Fibroblast of the conjunctiva (primary cell): ENCODE data around the gene KLK14.

Experiments
- DNase-seq: peaks from one replicate; pipeline ENCODE4 v3.0.0-alpha.2; 2010; ENCODE audit warnings: low read depth

Gene KLK14

GRCh38 chr19:51082611-51083010 is at the start of gene KLK14:
KLK14 (minus strand) TSS chr19:51082887; CDS start chr19:51082614, 273 bp downstream.
- DNase-seq = no peak

GRCh38 chr19:51131780-51132680 is 49.3 kb upstream of the KLK14 start:
- DNase-seq = peak; percentile 13

DNA sequence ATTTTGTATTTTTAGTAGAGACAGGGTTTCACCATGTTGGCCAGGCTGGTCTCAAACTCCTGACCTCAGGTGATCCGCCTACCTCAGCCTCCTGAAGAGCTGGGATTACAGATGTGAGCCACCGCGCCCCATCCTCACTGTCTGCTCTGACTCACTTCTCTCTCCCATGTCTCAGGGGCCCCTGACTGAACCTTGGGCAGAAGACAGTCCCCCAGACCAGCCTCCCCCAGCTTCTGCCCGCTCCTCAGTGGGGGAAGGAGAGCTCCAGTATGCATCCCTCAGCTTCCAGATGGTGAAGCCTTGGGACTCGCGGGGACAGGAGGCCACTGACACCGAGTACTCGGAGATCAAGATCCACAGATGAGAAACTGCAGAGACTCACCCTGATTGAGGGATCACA is 47.0 kb upstream of the KLK14 start:
- DNase-seq = no peak

- no peak for DNase-seq
These were observed 45.5 kb upstream of the KLK14 start for GRCh38 chr19:51128227-51128626.

DNA sequence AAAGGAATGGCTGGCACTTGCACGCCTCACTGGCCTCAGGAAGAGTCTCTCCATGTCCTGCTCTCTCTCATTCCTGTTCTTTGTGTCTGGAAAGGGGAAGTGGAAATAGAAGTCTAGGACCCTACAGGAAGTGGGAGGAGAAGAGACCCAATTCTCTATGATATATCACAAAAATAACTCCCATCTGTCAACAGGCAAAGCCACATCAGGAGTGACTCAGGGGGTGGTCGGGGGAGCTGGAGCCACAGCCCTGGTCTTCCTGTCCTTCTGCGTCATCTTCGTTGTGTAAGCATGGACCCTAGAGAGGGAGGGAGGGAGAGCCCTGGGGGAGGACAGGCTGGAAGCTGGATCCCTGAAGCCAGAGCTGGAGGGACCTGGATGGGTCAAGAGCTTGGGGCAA is 45.1 kb upstream of the KLK14 start:
- DNase-seq = no peak

DNA sequence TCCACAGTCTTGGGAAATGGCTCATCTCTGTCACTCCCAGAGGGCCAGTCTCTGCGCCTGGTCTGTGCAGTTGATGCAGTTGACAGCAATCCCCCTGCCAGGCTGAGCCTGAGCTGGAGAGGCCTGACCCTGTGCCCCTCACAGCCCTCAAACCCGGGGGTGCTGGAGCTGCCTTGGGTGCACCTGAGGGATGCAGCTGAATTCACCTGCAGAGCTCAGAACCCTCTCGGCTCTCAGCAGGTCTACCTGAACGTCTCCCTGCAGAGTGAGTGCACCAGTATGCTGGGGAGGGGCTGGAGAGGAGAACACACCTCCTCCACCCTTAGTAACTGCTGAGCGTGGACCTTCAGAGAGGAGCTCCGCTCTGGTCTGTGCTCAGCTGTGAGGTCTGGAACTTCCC is 44.3 kb upstream of the KLK14 start:
- DNase-seq = no peak

DNA sequence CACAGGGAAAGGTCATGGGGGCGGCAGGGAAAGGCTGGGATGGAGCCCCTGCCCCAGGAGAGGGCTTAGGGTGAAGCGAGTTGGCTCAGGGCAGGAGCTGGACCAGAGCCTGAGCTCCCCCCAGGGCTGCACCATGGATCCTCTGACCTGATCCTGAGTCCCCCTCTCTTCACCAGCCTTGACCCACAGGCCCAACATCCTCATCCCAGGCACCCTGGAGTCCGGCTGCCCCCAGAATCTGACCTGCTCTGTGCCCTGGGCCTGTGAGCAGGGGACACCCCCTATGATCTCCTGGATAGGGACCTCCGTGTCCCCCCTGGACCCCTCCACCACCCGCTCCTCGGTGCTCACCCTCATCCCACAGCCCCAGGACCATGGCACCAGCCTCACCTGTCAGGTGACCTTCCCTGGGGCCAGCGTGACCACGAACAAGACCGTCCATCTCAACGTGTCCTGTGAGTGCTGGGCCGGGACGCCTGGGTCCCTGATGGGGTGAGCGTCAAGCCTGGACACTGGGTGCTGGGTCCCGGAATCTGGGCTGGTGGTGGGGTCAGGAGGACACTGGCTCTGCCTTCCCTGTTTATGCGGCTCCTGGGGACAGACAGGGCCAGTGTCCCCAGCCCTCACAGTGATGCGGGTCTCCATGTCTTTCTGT is 42.9 kb upstream of the KLK14 start:
- DNase-seq = no peak

- no peak for DNase-seq
These were observed 42.0 kb upstream of the KLK14 start, which contains the start of gene SIGLEC9 for GRCh38 chr19:51124729-51125128. SIGLEC9 (plus strand) TSS chr19:51124906; CDS start chr19:51124975, 69 bp downstream.

GRCh38 chr19:51124216-51124615 is 41.5 kb upstream of the KLK14 start:
- no peak for DNase-seq

- no peak for DNase-seq
These were observed 41.1 kb upstream of the KLK14 start for GRCh38 chr19:51123802-51124201.

- DNase-seq = no peak
These were observed 40.7 kb upstream of the KLK14 start for GRCh38 chr19:51123381-51123800.

DNA sequence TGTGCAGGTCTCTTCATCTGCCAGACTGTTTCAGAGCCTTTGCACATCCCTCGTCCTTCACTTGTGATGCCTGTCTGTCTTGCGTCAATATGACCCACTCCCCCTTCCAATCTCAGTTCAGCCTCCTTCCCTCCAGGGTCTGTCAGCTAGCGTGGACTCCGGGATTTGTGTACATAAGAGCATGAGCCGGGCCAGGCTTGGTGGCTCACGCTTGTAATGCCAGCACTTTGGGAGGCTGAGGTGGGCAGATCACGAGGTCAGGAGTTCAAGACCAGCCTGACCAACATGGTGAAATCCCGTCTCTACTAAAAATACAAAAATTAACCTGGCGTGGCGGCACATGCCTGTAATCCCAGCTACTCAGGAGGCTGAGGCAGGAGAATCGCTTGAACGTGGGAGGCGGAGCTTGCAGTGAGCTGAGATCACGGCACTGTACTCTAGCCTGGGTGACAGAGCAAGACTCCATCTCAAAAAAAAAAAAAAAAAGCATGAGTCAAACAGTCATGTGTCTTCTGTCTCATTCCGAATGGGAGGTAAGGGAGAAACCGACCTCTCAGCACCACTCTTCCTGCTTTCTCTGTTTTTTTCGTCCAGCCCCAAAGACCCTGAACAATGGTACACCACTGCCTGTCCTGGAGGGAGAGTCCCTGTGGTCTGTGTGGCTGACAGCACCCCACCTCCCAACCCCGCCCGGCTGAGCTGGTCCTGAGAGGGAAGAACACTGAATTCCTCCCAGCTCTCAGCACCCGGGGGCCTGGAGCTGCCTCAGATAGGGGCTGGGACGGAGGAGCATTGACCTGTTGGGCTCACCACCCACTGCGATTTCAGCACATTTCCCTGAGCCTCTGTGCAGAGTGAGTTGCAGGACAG is 39.7 kb upstream of the KLK14 start:
- DNase-seq = no peak

DNA sequence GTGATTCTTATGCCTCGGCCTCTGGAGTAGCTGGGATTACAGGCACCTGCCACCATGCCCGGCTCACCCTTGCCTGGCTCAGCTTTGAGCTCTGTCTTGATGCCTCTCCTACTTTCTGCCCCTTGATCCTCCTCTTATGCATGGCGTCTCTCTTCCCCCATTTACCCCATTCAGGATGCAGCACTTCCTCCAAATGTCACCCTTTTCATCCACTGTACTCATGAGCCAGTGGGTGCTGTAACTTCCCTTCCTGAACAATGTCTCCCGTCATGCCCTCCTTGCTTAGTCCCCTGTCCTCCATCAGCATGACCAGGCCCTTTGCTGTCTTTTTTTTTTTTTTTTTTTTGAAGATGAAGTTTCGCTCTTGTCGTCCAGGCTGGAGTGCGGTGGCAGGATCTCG is 38.6 kb upstream of the KLK14 start:
- no peak for DNase-seq

- no peak for DNase-seq
These were observed 37.5 kb upstream of the KLK14 start for GRCh38 chr19:51120160-51120559.

DNA sequence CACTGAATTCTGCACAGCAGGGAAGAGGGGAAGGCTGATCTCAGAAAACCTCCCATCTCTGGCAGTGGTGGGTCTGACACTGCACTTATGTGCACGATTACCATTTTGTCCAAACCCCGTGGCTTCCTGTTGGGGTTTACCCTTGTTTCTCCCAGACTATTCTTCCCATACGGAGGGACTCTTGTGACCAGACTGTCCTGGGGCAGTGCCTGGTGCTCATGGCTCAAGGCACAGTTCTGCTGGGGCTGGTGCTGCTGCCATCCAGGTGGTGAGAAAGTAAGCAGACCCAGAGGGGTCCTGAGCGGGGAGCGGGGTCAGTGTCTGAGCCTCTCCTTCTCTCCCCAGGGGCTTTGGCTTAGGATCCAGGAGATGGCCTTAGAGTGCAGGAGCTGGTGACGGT is 36.9 kb upstream of the KLK14 start:
- DNase-seq = no peak

- DNase-seq = no peak
These were observed 36.4 kb upstream of the KLK14 start for GRCh38 chr19:51119101-51119500.

DNA sequence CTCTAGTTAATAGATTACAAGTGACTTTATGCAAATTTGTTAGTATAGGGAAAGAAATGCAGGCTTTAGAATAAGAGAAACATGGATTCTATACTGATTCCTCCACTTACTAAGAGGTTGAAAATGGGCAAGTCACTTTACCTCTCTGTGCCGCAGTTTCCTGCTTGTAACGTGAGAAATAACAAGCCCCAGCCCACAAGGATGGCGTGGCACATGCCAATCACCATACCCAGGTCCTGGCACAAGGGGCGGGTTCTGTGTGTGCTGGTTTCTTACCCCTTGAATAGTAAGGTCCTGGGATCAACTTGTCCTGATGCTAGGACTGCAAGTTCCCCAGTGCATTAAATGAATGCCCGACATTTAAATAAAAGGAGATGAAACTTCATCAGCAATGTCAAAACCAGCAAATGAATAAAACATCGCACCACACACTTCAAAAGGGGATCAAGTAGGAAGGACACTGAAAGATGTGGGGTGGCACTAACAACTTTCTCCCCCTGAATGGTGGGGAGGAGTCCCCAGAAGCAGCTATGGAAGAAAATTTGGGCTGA is 34.1 kb upstream of the KLK14 start:
- no peak for DNase-seq

DNA sequence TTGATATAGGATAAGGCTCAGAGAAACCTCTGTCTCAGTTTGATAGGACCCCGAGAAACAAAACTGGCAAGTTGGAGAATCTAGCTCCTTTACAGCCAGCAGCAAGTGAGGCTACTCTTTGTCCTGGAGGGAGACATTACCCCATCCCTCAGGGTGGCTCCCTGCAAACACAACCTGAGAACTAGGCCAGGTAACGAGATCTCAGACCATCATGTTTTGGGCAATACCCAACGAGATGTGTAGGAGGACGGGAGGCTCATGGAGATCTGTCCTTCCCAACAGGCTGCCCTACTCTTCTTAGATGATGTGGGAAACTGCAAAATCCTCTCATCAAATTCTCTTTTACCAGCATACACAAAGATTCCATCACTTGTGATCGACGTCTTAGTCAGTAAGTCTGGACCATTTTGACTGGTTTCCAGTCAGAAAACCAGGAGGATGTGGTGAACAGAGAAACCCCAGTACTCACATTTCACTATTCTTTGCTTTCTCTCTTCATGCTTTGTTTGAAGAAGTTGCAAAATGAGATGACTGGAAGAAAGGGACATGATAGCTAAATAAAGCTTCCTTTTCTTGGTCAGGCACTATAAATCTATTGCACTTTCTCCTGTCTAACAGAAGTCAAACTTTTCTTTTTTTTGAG is 31.5 kb upstream of the KLK14 start:
- no peak for DNase-seq

DNA sequence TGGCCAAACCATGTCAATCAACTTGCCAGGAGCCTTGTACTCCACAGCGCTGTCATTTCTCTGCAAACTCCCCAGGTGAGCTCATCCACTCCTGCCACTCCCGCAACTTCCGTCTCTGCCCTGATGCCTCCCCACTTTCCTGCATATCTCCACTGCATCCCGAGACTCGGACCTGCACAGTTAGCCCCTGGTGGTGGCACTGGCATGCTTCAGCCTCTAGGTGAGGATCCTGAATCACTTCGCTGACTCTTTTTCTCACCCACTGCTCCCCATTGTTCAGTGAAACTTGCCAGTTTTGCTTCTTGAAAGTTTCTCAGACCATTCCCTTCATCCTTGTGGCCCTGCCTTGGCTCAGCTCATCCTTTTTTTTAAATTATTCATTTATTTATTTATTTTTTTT is 28.9 kb upstream of the KLK14 start:
- no peak for DNase-seq

- no peak for DNase-seq
These were observed 27.9 kb upstream of the KLK14 start for GRCh38 chr19:51110666-51110971.

- no peak for DNase-seq
These were observed 26.1 kb upstream of the KLK14 start for GRCh38 chr19:51108805-51109146.
